ENCODE measurements around the gene PCDH8. TPM values are rescaled to one million over a fixed set of nuclear protein-coding genes. Genes with fewer than 3 reads are reported as not detected.

PCDH8 gene
- total RNA-seq, 1 experiment from 2014 or later: 0.92 TPM

DNA sequence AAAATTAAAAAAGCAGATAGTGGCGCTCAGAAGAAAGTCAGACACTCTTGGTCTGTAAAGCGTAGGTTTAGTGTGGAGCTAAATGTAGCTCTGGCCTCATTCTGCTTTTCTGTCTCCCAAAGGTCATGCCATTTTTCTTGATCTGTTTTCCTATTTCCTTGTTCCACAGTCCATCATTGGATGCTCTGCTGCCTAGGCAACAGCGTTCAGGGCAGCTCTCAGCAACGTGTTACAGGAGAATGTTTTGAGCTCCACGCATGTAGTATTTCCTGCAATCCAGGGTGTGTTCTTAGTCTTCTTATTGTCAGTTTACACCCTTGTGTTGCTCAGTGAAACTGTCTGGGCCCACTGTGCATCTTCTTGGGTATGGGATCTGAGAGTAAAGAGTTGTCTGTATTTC lies 46.0 kb upstream of the PCDH8 start (continued):
- TF ChIP-seq, protein P1, sequence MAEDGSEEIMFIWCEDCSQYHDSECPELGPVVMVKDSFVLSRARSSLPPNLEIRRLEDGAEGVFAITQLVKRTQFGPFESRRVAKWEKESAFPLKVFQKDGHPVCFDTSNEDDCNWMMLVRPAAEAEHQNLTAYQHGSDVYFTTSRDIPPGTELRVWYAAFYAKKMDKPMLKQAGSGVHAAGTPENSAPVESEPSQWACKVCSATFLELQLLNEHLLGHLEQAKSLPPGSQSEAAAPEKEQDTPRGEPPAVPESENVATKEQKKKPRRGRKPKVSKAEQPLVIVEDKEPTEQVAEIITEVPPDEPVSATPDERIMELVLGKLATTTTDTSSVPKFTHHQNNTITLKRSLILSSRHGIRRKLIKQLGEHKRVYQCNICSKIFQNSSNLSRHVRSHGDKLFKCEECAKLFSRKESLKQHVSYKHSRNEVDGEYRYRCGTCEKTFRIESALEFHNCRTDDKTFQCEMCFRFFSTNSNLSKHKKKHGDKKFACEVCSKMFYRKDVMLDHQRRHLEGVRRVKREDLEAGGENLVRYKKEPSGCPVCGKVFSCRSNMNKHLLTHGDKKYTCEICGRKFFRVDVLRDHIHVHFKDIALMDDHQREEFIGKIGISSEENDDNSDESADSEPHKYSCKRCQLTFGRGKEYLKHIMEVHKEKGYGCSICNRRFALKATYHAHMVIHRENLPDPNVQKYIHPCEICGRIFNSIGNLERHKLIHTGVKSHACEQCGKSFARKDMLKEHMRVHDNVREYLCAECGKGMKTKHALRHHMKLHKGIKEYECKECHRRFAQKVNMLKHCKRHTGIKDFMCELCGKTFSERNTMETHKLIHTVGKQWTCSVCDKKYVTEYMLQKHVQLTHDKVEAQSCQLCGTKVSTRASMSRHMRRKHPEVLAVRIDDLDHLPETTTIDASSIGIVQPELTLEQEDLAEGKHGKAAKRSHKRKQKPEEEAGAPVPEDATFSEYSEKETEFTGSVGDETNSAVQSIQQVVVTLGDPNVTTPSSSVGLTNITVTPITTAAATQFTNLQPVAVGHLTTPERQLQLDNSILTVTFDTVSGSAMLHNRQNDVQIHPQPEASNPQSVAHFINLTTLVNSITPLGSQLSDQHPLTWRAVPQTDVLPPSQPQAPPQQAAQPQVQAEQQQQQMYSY (CRISPR knock-in tag; IDR thresholded peaks at IDR 0.05): no peak
- no peak for TF ChIP-seq ZNF138 (CRISPR knock-in tag; conservative IDR thresholded peaks at IDR 0.05)
- TF ChIP-seq, protein P2, sequence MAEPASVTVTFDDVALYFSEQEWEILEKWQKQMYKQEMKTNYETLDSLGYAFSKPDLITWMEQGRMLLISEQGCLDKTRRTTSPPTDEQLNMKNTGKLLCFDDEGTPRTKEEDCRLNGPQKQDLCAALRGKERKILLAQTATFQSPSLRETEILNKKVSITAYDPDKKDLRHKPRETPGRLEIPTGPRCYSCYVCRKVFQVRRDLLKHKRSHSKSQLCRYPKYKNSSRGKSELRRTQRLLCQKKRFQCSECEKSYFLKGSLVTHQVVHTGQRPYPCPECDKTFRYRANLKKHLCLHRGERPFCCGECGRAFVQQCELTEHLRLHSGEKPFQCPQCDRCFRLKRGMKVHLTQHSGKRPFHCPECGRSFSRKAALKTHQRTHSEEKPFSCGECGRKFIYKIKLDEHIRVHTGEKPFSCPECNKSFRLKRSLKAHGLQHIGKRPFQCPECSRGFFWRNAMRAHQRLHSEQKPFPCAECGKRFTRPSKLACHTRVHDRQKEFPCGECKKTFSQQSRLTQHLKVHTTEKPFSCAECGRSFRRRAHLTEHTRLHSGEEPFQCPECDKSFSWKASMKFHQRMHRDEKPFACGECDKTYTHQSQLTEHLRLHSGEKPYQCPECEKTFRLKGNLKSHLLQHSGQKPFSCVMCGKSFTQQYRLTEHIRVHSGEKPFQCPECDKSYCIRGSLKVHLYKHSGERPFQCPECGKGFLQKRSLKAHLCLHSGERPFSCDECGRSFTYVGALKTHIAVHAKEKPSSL (CRISPR knock-in tag; conservative IDR thresholded peaks at IDR 0.05): no peak
- TF ChIP-seq, protein P3, sequence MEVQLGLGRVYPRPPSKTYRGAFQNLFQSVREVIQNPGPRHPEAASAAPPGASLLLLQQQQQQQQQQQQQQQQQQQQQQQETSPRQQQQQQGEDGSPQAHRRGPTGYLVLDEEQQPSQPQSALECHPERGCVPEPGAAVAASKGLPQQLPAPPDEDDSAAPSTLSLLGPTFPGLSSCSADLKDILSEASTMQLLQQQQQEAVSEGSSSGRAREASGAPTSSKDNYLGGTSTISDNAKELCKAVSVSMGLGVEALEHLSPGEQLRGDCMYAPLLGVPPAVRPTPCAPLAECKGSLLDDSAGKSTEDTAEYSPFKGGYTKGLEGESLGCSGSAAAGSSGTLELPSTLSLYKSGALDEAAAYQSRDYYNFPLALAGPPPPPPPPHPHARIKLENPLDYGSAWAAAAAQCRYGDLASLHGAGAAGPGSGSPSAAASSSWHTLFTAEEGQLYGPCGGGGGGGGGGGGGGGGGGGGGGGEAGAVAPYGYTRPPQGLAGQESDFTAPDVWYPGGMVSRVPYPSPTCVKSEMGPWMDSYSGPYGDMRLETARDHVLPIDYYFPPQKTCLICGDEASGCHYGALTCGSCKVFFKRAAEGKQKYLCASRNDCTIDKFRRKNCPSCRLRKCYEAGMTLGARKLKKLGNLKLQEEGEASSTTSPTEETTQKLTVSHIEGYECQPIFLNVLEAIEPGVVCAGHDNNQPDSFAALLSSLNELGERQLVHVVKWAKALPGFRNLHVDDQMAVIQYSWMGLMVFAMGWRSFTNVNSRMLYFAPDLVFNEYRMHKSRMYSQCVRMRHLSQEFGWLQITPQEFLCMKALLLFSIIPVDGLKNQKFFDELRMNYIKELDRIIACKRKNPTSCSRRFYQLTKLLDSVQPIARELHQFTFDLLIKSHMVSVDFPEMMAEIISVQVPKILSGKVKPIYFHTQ (CRISPR knock-in tag; IDR thresholded peaks at IDR 0.05): no peak
- TF ChIP-seq, protein P4, sequence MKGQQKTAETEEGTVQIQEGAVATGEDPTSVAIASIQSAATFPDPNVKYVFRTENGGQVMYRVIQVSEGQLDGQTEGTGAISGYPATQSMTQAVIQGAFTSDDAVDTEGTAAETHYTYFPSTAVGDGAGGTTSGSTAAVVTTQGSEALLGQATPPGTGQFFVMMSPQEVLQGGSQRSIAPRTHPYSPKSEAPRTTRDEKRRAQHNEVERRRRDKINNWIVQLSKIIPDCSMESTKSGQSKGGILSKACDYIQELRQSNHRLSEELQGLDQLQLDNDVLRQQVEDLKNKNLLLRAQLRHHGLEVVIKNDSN (CRISPR knock-in tag; IDR thresholded peaks at IDR 0.05): no peak
- TF ChIP-seq TCF7 (CRISPR knock-in tag; IDR thresholded peaks at IDR 0.05; ENCODE audit: low read depth): no peak
- TF ChIP-seq ZBTB21 (CRISPR knock-in tag; IDR thresholded peaks at IDR 0.05; ENCODE audit: borderline replicate concordance): no peak
- TF ChIP-seq IRF2 (CRISPR knock-in tag; IDR thresholded peaks at IDR 0.05; ENCODE audit: borderline replicate concordance, low read depth): no peak
- no peak for TF ChIP-seq TEAD1 (CRISPR knock-in tag; IDR thresholded peaks at IDR 0.05)
- TF ChIP-seq SP1 (CRISPR knock-in tag; conservative IDR thresholded peaks at IDR 0.05): no peak
- TF ChIP-seq, protein P5, sequence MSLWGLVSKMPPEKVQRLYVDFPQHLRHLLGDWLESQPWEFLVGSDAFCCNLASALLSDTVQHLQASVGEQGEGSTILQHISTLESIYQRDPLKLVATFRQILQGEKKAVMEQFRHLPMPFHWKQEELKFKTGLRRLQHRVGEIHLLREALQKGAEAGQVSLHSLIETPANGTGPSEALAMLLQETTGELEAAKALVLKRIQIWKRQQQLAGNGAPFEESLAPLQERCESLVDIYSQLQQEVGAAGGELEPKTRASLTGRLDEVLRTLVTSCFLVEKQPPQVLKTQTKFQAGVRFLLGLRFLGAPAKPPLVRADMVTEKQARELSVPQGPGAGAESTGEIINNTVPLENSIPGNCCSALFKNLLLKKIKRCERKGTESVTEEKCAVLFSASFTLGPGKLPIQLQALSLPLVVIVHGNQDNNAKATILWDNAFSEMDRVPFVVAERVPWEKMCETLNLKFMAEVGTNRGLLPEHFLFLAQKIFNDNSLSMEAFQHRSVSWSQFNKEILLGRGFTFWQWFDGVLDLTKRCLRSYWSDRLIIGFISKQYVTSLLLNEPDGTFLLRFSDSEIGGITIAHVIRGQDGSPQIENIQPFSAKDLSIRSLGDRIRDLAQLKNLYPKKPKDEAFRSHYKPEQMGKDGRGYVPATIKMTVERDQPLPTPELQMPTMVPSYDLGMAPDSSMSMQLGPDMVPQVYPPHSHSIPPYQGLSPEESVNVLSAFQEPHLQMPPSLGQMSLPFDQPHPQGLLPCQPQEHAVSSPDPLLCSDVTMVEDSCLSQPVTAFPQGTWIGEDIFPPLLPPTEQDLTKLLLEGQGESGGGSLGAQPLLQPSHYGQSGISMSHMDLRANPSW (CRISPR knock-in tag; conservative IDR thresholded peaks at IDR 0.05; ENCODE audit: low read depth): no peak
- no peak for TF ChIP-seq ZNF416 (CRISPR knock-in tag; IDR thresholded peaks at IDR 0.05)

DNA sequence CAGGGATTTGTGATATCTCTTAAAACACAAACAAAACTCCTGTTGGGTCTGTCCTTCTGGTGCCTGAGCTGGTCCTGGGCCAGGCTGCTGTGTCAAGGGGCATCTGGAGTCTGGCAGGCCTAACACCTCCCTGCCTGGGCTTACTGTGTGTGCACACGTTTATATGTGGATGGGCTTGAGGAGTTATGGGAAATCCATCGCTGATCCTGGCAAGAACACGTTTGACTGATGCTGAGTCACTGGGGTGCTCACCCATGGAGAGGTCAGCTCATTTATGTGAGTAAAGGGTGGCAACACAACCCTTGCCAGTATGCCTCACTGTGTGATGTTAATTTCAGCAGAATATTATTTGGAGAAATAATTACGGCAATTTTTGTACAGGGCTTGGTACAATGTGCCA lies 44.5 kb upstream of the PCDH8 start:
- ChIA-PET CTCF (interaction anchor here (1.1 to 2.9 kb wide), 5 partner anchors 13 to 308 kb away, joined by 3 to 15 read pairs (median 5); no protein-coding TSS in a partner anchor), POLR2A (no interaction called here)
- TF ChIP-seq JUN (CRISPR knock-in tag; IDR thresholded peaks at IDR 0.05): no peak
- TF ChIP-seq ZNF416 (CRISPR knock-in tag; IDR thresholded peaks at IDR 0.05): no peak
- TF ChIP-seq GABPB1 (CRISPR knock-in tag; IDR thresholded peaks at IDR 0.05): no peak
- no peak for TF ChIP-seq ZBTB21 (CRISPR knock-in tag; IDR thresholded peaks at IDR 0.05; ENCODE audit: borderline replicate concordance)
- H3K36me3 Mint-ChIP-seq: no peaks in the 10 kb centered on the region
- H3K27me3 Mint-ChIP-seq (ENCODE audit: low read depth): peaks cover 28% of the 10 kb centered on the region
- H3K4me1 Mint-ChIP-seq: peaks cover 42% of the 10 kb centered on the region
- H3K9me3 Mint-ChIP-seq: peaks cover 5% of the 10 kb centered on the region; the same call in 1 of the 2 replicates
- DNase-seq (ENCODE audit: low spot score): no peak
- H3K4me3 Mint-ChIP-seq: no peak overlapping the region
- ATAC-seq: no peak
- H3K27ac Mint-ChIP-seq: no peak overlapping the region
